HCT116 (cell line): ENCODE results near the gene RPAIN. TPM values are rescaled to one million over a fixed set of nuclear protein-coding genes. Genes with fewer than 3 reads are reported as not detected.
A peak's percentile ranks its signal among the peaks of the same experiment; 100 is the strongest.

ENCODE experiments used
- ATAC-seq: fragments of 200-7000 bp; cut with Tn5 transposase; 2 replicates; pipeline ENCODE4 v1.9.1; 2020; ENCODE audit warnings: mild to moderate bottlenecking, moderate library complexity
- BruUV-seq: library from RNA; stranded (reverse); fragments of 400-500 nt; replicated peaks from 2 replicates; lab custom pipeline; 2021; lab: Mats Ljungman, UMichigan
- CTCF ChIA-PET: fragments of 300-600 bp; sonication (Branson Sonifier 250); formaldehyde crosslinking; loops from one replicate; lab custom pipeline; 2021; ENCODE audit warnings: antibody characterized with exemption; lab: Charles Lee
- POLR2A ChIA-PET: fragments of 300-600, 350-600 bp; sonication (Branson Sonifier 250); formaldehyde crosslinking; loops from one replicate; lab custom pipeline; 2021; ENCODE audit warnings: antibody characterized with exemption; lab: Charles Lee
- RAD21 ChIA-PET, 2 experiments: fragments of 300-600 bp; sonication (Branson Sonifier 250); formaldehyde crosslinking; loops; one replicate each; lab custom pipeline; 2023; ENCODE audit warnings: low total read pairs in 2 of 2; ENCODE audit not compliant: uncharacterized antibody in 2 of 2, unreplicated experiment in 2 of 2, low non-redundant PET in 1 of 2; lab: Charles Lee
- DNase-seq: peaks from one replicate; pipeline ENCODE4 v3.0.0-alpha.2; 2010; ENCODE audit warnings: low read depth, low spot score
- H2AFZ ChIP-seq: fragments of 200-600 bp; shearing (Covaris generic), sonication (generic); 2 replicates; pipeline ENCODE4 v1.6.1; 2017; ENCODE audit warnings: low read depth, mixed run types, mixed read lengths, antibody characterized with exemption, low read length; ENCODE audit not compliant: poor library complexity, severe bottlenecking
- H3K27ac ChIP-seq: 2 replicates; pipeline ENCODE4 v1.5.1; 2012; ENCODE audit warnings: low read depth, low read length
- H3K27me3 ChIP-seq: fragments of 200-600 bp; sonication (generic); 2 replicates; pipeline ENCODE4 v1.6.1; 2016; ENCODE audit warnings: mixed run types, low read length, mixed read lengths; ENCODE audit not compliant: insufficient read depth
- H3K36me3 ChIP-seq, 2 experiments: fragments of 200-500 bp in 1 of 2; fragments of 200-600 bp in 1 of 2; sonication (Bioruptor generic) in 1 of 2; sonication (generic) in 1 of 2; 2 replicates each; pipeline versions ENCODE4 v1.5.1 to v1.6.1; 2014 to 2016; ENCODE audit warnings: low read length in 2 of 2, inconsistent platforms in 1 of 2, mixed read lengths in 1 of 2, mixed run types in 1 of 2; ENCODE audit not compliant: insufficient read depth in 2 of 2, control insufficient read depth in 1 of 2
- H3K4me1 ChIP-seq, 2 experiments: fragments of 200-600 bp in 1 of 2; sonication (generic) in 1 of 2; 2 replicates each; pipeline versions ENCODE4 v1.5.1 to v1.6.1; 2012 to 2017; ENCODE audit warnings: low read length in 2 of 2, inconsistent platforms in 1 of 2, mild to moderate bottlenecking in 1 of 2, mixed read lengths in 1 of 2, mixed run types in 1 of 2, moderate library complexity in 1 of 2; ENCODE audit not compliant: insufficient read depth in 2 of 2, control insufficient read depth in 1 of 2
- H3K4me2 ChIP-seq: fragments of 200-600 bp; sonication (generic); 2 replicates; pipeline ENCODE4 v1.6.1; 2017; ENCODE audit warnings: mixed run types, low read length, mixed read lengths
- H3K4me3 ChIP-seq, 2 experiments: fragments of 200-600 bp in 1 of 2; sonication (generic) in 1 of 2; replicated peaks in 1 of 2; 2 replicates each; pipeline ENCODE4 v1.5.1; 2011 to 2016; ENCODE audit warnings: low read length in 2 of 2, control low read depth in 1 of 2, low read depth in 1 of 2, mild to moderate bottlenecking in 1 of 2, mixed read lengths in 1 of 2, mixed run types in 1 of 2
- H3K79me2 ChIP-seq: fragments of 200-600 bp; sonication (generic); 2 replicates; pipeline ENCODE4 v1.6.1; 2017; ENCODE audit warnings: mild to moderate bottlenecking, mixed run types, low read length, moderate library complexity, mixed read lengths; ENCODE audit not compliant: insufficient read depth
- H3K9ac ChIP-seq: fragments of 200-600 bp; sonication (generic); 2 replicates; pipeline ENCODE4 v1.6.1; 2016; ENCODE audit warnings: low read length, mixed read lengths
- H3K9me2 ChIP-seq: fragments of 200-600 bp; sonication (generic), shearing (Covaris generic); 2 replicates; pipeline ENCODE4 v1.6.1; 2017; ENCODE audit warnings: mixed run types, mild to moderate bottlenecking, moderate library complexity; ENCODE audit not compliant: insufficient read depth
- H3K9me3 ChIP-seq, 2 experiments: fragments of 200-500 bp in 1 of 2; fragments of 200-600 bp in 1 of 2; sonication (Bioruptor generic) in 1 of 2; sonication (generic) in 1 of 2; 2 replicates each; pipeline ENCODE4 v1.6.1; 2014 to 2017; ENCODE audit warnings: low read length in 2 of 2, mixed read lengths in 2 of 2, inconsistent platforms in 1 of 2, low read depth in 1 of 2, mild to moderate bottlenecking in 1 of 2, mixed run types in 1 of 2, moderate library complexity in 1 of 2; ENCODE audit not compliant: control insufficient read depth in 1 of 2, insufficient read depth in 1 of 2
- H4K20me1 ChIP-seq: fragments of 200-600 bp; sonication (generic), shearing (Covaris generic); 2 replicates; pipeline ENCODE4 v1.6.1; 2017; ENCODE audit warnings: mixed run types, mild to moderate bottlenecking, moderate library complexity; ENCODE audit not compliant: insufficient read depth
- ATF3 ChIP-seq: IDR thresholded peaks from 2 replicates; pipeline ENCODE4 v1.6.1; 2012
- EGR1 ChIP-seq: IDR thresholded peaks from 2 replicates; pipeline ENCODE4 v1.6.1; 2012; ENCODE audit warnings: low read depth
- ELF1 ChIP-seq: IDR thresholded peaks from 2 replicates; pipeline ENCODE4 v1.6.1; 2012; ENCODE audit warnings: low read depth, borderline replicate concordance
- FOSL1 ChIP-seq: IDR thresholded peaks from 2 replicates; pipeline ENCODE4 v1.6.1; 2012; ENCODE audit warnings: low read depth
- MAX ChIP-seq: IDR thresholded peaks from 2 replicates; pipeline ENCODE4 v1.6.1; 2012
- POLR2AphosphoS5 ChIP-seq: IDR thresholded peaks from 2 replicates; pipeline ENCODE4 v1.6.1; 2011; ENCODE audit warnings: mild to moderate bottlenecking, low read depth, low read length, moderate library complexity
- REST ChIP-seq: IDR thresholded peaks from 2 replicates; pipeline ENCODE4 v1.6.1; 2012; ENCODE audit warnings: low read depth
- SIN3A ChIP-seq: IDR thresholded peaks from 2 replicates; pipeline ENCODE4 v1.6.1; 2012; ENCODE audit warnings: low read depth
- SP1 ChIP-seq: IDR thresholded peaks from 2 replicates; pipeline ENCODE4 v1.6.1; 2012; ENCODE audit warnings: low read depth
- YY1 ChIP-seq: IDR thresholded peaks from 2 replicates; pipeline ENCODE4 v1.6.1; 2011; ENCODE audit warnings: low read length, low read depth, moderate library complexity, mild to moderate bottlenecking; ENCODE audit not compliant: insufficient replicate concordance; ENCODE audit errors: extremely low read depth
- ZFX ChIP-seq: fragments of 450-650 bp; IDR thresholded peaks from 2 replicates; pipeline ENCODE4 v1.6.1; 2017
- intact Hi-C: fragments of 100-400 bp; cut with micrococcal nuclease; formaldehyde crosslinking; loops from 2 replicates; pipeline ENCODE4 v1.10.0; 2022
- total RNA-seq: library from RNA; stranded (reverse); gene quantifications from one replicate; pipeline ENCODE4 v1.2.1, GENCODE V29; 2021; ENCODE audit not compliant: unreplicated experiment

Gene RPAIN
- total RNA-seq, 1 experiment from 2014 or later, result 67.9 TPM

DNA sequence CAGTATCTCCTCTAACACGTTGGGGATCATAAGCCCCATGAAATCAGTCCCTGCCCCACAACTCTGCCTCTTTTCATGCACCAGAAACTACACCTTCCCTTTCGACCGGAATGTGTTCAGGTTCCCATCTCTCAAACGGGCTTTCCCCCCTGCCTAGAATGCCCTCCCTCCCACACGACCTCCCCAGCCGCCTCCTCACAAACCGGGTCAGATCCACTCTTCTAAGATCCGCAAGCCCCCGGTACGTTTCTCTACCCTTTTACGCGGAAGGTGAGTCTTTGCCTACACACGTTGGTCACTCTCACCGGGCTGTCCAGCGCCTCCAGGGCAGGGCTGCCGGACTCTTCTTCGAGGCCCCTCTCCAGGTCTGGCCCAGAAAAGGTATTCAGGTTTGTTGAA is 48.1 kb downstream of the RPAIN start:
- CTCF ChIA-PET, result interaction anchor here (1.4 to 1.7 kb wide), 2 partner anchors 29 kb away, joined by 4 to 6 read pairs; partner anchors contain the start of gene C1QBP
- peak overlapping the region; percentile 91 for H3K9ac ChIP-seq
- no peaks in the 10 kb centered on the region for H3K9me2 ChIP-seq
- no peak overlapping the region for H2AFZ ChIP-seq
- H4K20me1 ChIP-seq, result peaks cover 11% of the 10 kb centered on the region; the same call in 1 of the 2 replicates
- no peaks in the 10 kb centered on the region for H3K9me3 ChIP-seq
- DNase-seq (no peak), ATAC-seq (peak; percentile 19)
- POLR2A ChIA-PET, result interaction anchor here (1.2 to 1.4 kb wide), 2 partner anchors 18 to 49 kb away, joined by 3 to 11 read pairs; partner anchors contain the start of genes DERL2, MIS12, NUP88 and RPAIN
- peak overlapping the region; percentile 83 for H3K27ac ChIP-seq
- BruUV-seq, result no TSS peak
- no peaks in the 10 kb centered on the region for H3K27me3 ChIP-seq
- TF ChIP-seq SIN3A (no peak), ZFX (no peak), EGR1 (no peak), YY1 (no peak), REST (no peak), POLR2AphosphoS5 (no peak), MAX (no peak), FOSL1 (no peak), SP1 (no peak), ELF1 (no peak), ATF3 (no peak)
- H3K4me1 ChIP-seq, result peaks cover 0 to 17% of the 10 kb centered on the region in 2 experiments; a peak in 2 of 4 replicates
- peaks cover 56% of the 10 kb centered on the region for H3K79me2 ChIP-seq
- H3K36me3 ChIP-seq, result peaks cover 0 to under 1% of the 10 kb centered on the region in 2 experiments; a peak in 1 of 4 replicates
- intact Hi-C loops, result no loop called here
- peak overlapping the region; percentile 82 for H3K4me2 ChIP-seq
- peak overlapping the region; percentile 92 to 94 for H3K4me3 ChIP-seq
- RAD21 ChIA-PET, result no interaction called here
